Measurements from ENCODE around the gene CHST8. TPM values are rescaled to one million over a fixed set of nuclear protein-coding genes. Genes with fewer than 3 reads are reported as not detected.

CHST8 gene
- total and polyA plus RNA-seq, 5 donors from 2014 or later: 0.27 TPM; not detected in 4

- no peak for ATAC-seq (ENCODE audit: low read depth in 2 of 2)
- peaks cover 0 to 4% (median 1%) of the 10 kb centered on the region in 4 donors for H3K4me1 Mint-ChIP-seq
- no peak overlapping the region for H3K27ac ChIP-seq (ENCODE audit: insufficient read depth, low read length, poor library complexity, severe bottlenecking)
- H3K27me3 ChIP-seq (ENCODE audit: control insufficient read depth, insufficient read depth, low read length): peaks cover 2% of the 10 kb centered on the region
- no peak overlapping the region for H3K4me3 ChIP-seq (ENCODE audit: low read depth, low read length)
- H3K9me3 ChIP-seq (ENCODE audit: control insufficient read depth in 2 of 2, low read length in 2 of 2): no peaks in the 10 kb centered on the region
- H3K36me3 ChIP-seq (ENCODE audit: control insufficient read depth, insufficient read depth, low read length): no peaks in the 10 kb centered on the region
- peaks cover 7% of the 10 kb centered on the region for H3K27me3 Mint-ChIP-seq
- no peaks in the 10 kb centered on the region for H3K36me3 Mint-ChIP-seq
- H3K4me1 ChIP-seq (ENCODE audit: control insufficient read depth, insufficient read depth, low read length, poor library complexity, severe bottlenecking): no peaks in the 10 kb centered on the region
- H3K4me3 Mint-ChIP-seq: no peak overlapping the region
- H3K27ac Mint-ChIP-seq: no peak overlapping the region
- no peaks in the 10 kb centered on the region for H3K9me3 Mint-ChIP-seq
- no peak for DNase-seq
Measured at GRCh38 chr19:33773704-33774624, 152.2 kb downstream of the CHST8 start.

- H3K27ac ChIP-seq (ENCODE audit: insufficient read depth, low read length, poor library complexity, severe bottlenecking): no peak overlapping the region
- Mint-ChIP-seq H3K27me3 (peaks cover 13% of the 10 kb centered on the region), H3K4me3 (peak overlapping the region in 1 of 4 donors; percentile 47), H3K4me1 (peaks cover 0 to 7% (median 1%) of the 10 kb centered on the region in 4 donors), H3K36me3 (no peaks in the 10 kb centered on the region), H3K27ac (no peak overlapping the region), H3K9me3 (no peaks in the 10 kb centered on the region)
- no peaks in the 10 kb centered on the region for H3K9me3 ChIP-seq (ENCODE audit: control insufficient read depth in 2 of 2, low read length in 2 of 2)
- DNase-seq (no peak), ATAC-seq (ENCODE audit: low read depth in 2 of 2) (no peak)
- H3K27me3 ChIP-seq (ENCODE audit: control insufficient read depth, insufficient read depth, low read length): peaks cover 2% of the 10 kb centered on the region
- H3K4me1 ChIP-seq (ENCODE audit: control insufficient read depth, insufficient read depth, low read length, poor library complexity, severe bottlenecking): no peaks in the 10 kb centered on the region
- H3K4me3 ChIP-seq (ENCODE audit: low read depth, low read length): no peak overlapping the region
- H3K36me3 ChIP-seq (ENCODE audit: control insufficient read depth, insufficient read depth, low read length): no peaks in the 10 kb centered on the region
Measured at GRCh38 chr19:33774751-33775150, 153.0 kb downstream of the CHST8 start.

DNA sequence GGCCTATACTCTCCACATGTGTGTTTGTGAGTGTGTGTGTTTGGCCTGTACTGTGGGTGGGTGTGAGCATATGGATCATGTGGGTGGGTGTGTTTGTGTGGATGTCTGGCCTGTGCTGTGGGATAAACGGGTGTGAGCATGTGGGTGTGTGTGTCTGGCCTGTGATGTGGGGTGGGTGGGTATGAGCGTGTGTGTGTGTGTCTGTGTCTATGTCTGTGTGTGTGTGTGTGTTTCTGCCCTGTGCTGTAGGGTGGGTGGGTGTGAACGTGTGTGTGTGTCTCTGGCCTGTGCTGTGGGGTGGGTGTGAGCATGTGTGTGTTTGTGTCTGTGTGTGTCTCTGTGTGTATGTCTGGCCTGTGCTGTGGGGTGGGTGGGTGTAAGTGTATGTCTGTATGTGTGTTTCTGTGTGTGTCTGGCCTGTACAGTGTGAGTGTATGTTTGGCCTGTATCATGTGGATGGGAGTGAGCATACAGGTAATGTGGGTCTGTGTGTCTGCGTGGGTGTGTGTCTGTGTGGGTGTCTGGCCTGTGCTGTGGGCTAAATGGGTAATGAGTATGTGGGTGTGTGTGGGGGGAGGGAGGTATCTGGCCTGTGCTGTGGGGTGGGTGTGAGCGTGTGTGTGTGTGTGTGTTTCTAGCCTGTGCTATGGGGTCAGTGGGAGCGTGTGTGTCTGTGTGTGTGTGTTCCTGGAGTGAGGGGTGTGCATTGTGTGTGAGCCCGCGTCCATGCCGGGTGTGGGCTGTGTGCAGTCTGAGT, 154.2 kb downstream of the CHST8 start:
- Histone ChIP-seq H3K27ac (ENCODE audit: insufficient read depth, low read length, poor library complexity, severe bottlenecking) (no peak overlapping the region), H3K9me3 (ENCODE audit: control insufficient read depth in 2 of 2, low read length in 2 of 2) (no peaks in the 10 kb centered on the region), H3K4me3 (ENCODE audit: low read depth, low read length) (no peak overlapping the region), H3K36me3 (ENCODE audit: control insufficient read depth, insufficient read depth, low read length) (no peaks in the 10 kb centered on the region), H3K27me3 (ENCODE audit: control insufficient read depth, insufficient read depth, low read length) (peaks cover 2% of the 10 kb centered on the region), H3K4me1 (ENCODE audit: control insufficient read depth, insufficient read depth, low read length, poor library complexity, severe bottlenecking) (no peaks in the 10 kb centered on the region)
- no peak for DNase-seq
- Mint-ChIP-seq H3K36me3 (no peaks in the 10 kb centered on the region), H3K4me1 (peaks cover 0 to 7% (median 1%) of the 10 kb centered on the region in 4 donors), H3K27ac (no peak overlapping the region), H3K4me3 (no peak overlapping the region), H3K9me3 (no peaks in the 10 kb centered on the region), H3K27me3 (peaks cover 13% of the 10 kb centered on the region)
- no peak for ATAC-seq (ENCODE audit: low read depth in 2 of 2)

DNA sequence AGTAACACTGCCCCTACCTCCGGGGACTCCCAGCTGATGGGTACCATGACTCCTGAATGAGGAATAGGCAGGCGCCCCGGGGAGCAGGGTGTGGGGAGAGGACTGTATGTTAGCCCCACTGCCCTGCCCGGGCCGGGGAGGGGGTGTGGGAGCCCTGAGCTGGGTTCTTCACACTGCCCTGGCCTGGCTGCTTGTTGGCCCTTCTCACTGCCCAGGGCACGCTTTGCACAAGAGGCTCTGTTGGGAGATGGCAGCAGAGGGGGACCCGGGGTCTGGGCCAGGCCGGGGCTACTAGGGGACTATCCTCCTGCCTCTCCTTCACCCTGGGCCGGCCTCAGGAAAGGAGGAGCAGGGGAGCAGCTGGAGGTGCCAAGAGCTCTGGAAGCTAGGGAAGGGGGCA, 155.6 kb downstream of the CHST8 start:
- Mint-ChIP-seq H3K27ac (no peak overlapping the region), H3K9me3 (peaks cover 0 to 3% (median 0%) of the 10 kb centered on the region in 7 donors), H3K27me3 (peaks cover 13% of the 10 kb centered on the region), H3K4me3 (no peak overlapping the region), H3K36me3 (no peaks in the 10 kb centered on the region), H3K4me1 (peaks cover 0 to 7% (median 1%) of the 10 kb centered on the region in 4 donors)
- no peaks in the 10 kb centered on the region for H3K4me1 ChIP-seq (ENCODE audit: control insufficient read depth, insufficient read depth, low read length, poor library complexity, severe bottlenecking)
- H3K27me3 ChIP-seq (ENCODE audit: control insufficient read depth, insufficient read depth, low read length): peaks cover 2% of the 10 kb centered on the region
- no peak for ATAC-seq (ENCODE audit: low read depth in 2 of 2)
- no peak overlapping the region for H3K4me3 ChIP-seq (ENCODE audit: low read depth, low read length)
- H3K9me3 ChIP-seq (ENCODE audit: control insufficient read depth in 2 of 2, low read length in 2 of 2): no peaks in the 10 kb centered on the region
- H3K36me3 ChIP-seq (ENCODE audit: control insufficient read depth, insufficient read depth, low read length): no peaks in the 10 kb centered on the region
- H3K27ac ChIP-seq (ENCODE audit: insufficient read depth, low read length, poor library complexity, severe bottlenecking): no peak overlapping the region
- no peak for DNase-seq

DNA sequence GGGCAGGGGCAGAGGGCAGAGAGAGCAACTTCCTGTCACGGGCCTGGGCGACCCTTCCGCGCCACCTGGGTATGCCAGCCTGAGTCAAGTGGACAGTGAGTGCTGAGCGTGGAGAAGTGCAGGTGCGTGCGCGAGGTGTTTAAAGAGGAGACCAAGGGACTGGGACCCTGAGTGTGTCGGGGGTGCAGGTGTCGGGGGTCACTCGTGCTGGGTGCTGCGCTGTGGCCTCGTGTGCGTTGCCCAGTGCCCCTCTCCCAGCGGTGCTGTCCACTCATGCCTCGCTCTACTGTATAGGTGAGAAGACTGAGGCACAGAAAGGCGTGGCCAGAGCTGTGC, 156.0 kb downstream of the CHST8 start:
- Mint-ChIP-seq H3K4me1 (peaks cover 0 to 7% (median 1%) of the 10 kb centered on the region in 4 donors), H3K27me3 (peaks cover 13% of the 10 kb centered on the region), H3K36me3 (no peaks in the 10 kb centered on the region), H3K27ac (no peak overlapping the region), H3K4me3 (no peak overlapping the region), H3K9me3 (peaks cover 0 to 3% (median 0%) of the 10 kb centered on the region in 7 donors)
- peaks cover 2% of the 10 kb centered on the region for H3K27me3 ChIP-seq (ENCODE audit: control insufficient read depth, insufficient read depth, low read length)
- no peaks in the 10 kb centered on the region for H3K36me3 ChIP-seq (ENCODE audit: control insufficient read depth, insufficient read depth, low read length)
- no peak overlapping the region for H3K27ac ChIP-seq (ENCODE audit: insufficient read depth, low read length, poor library complexity, severe bottlenecking)
- no peak overlapping the region for H3K4me3 ChIP-seq (ENCODE audit: low read depth, low read length)
- no peak for DNase-seq
- no peaks in the 10 kb centered on the region for H3K4me1 ChIP-seq (ENCODE audit: control insufficient read depth, insufficient read depth, low read length, poor library complexity, severe bottlenecking)
- H3K9me3 ChIP-seq (ENCODE audit: control insufficient read depth in 2 of 2, low read length in 2 of 2): no peaks in the 10 kb centered on the region
- no peak for ATAC-seq (ENCODE audit: low read depth in 2 of 2)

DNA sequence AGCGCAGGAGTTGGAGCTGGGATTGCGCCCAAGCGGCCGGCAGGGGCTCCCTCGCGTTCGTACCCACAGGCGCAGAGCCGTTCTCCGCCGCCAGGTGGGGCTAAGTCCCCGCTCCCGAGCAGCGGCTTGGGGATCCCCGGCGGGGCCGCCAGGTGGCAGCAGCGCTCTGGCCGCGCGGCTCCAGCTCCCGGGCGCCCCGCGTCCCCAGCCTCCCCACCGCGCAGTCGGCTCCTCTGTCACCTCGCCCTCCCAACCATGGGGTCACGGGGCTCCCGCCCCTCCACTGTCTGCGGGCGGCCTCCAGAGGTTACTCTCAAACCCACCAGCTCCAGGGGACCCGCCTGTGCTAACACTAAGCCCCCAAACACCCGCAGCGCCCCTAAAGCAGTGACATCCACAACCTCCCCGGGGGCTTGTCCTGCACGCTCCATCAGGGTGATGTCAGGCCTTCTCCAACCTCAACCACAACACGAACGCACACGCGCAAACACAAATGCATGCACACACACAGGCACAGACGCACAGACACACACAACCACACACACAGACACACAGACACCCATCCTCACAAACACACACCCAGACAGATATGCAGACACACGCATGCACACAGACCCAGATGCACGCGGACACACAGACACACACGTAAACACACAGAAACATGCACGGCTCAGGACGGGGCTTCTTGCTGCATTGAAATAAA, 156.5 kb downstream of the CHST8 start:
- Mint-ChIP-seq H3K27ac (peak overlapping the region in 1 of 3 donors; percentile 52), H3K4me3 (no peak overlapping the region), H3K36me3 (no peaks in the 10 kb centered on the region), H3K27me3 (peaks cover 13% of the 10 kb centered on the region), H3K9me3 (peaks cover 0 to 3% (median 0%) of the 10 kb centered on the region in 7 donors), H3K4me1 (peaks cover 0 to 7% (median 1%) of the 10 kb centered on the region in 4 donors)
- Histone ChIP-seq H3K27me3 (ENCODE audit: control insufficient read depth, insufficient read depth, low read length) (peaks cover 2% of the 10 kb centered on the region), H3K27ac (ENCODE audit: insufficient read depth, low read length, poor library complexity, severe bottlenecking) (no peak overlapping the region), H3K36me3 (ENCODE audit: control insufficient read depth, insufficient read depth, low read length) (no peaks in the 10 kb centered on the region), H3K4me1 (ENCODE audit: control insufficient read depth, insufficient read depth, low read length, poor library complexity, severe bottlenecking) (no peaks in the 10 kb centered on the region), H3K9me3 (ENCODE audit: control insufficient read depth in 2 of 2, low read length in 2 of 2) (no peaks in the 10 kb centered on the region), H3K4me3 (ENCODE audit: low read depth, low read length) (no peak overlapping the region)
- DNase-seq: peak; percentile 62 to 82 (median 75)
- peak; percentile 90 to 93 for ATAC-seq (ENCODE audit: low read depth in 2 of 2)

DNA sequence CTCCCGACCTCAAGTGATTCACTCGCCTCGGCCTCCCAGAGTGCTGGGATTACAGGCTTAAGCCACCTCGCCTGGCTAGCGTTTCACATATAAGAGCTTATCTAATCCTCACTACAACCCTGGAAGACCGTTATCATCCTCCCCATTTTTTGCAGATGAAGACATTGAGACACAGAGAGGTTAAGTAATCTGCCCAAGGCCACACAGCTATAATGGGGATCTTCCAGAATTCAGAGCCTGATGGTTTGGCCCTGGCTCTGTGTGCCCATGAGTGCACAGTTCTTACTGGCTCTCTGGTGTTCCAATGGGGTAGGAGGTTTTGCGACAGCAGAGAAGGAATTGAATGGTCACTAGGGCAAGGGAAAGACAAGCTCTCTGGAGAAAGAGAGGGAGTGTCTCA, 158.1 kb downstream of the CHST8 start:
- Mint-ChIP-seq H3K4me1 (peaks cover 0 to 7% (median 1%) of the 10 kb centered on the region in 4 donors), H3K36me3 (no peaks in the 10 kb centered on the region), H3K27ac (peak overlapping the region in 2 of 3 donors; percentile 64 to 66), H3K27me3 (peaks cover 15% of the 10 kb centered on the region), H3K9me3 (peaks cover 0 to 3% (median 0%) of the 10 kb centered on the region in 7 donors), H3K4me3 (no peak overlapping the region)
- no peak for ATAC-seq (ENCODE audit: low read depth in 2 of 2)
- peaks cover 2% of the 10 kb centered on the region for H3K27me3 ChIP-seq (ENCODE audit: control insufficient read depth, insufficient read depth, low read length)
- H3K36me3 ChIP-seq (ENCODE audit: control insufficient read depth, insufficient read depth, low read length): no peaks in the 10 kb centered on the region
- no peak overlapping the region for H3K27ac ChIP-seq (ENCODE audit: insufficient read depth, low read length, poor library complexity, severe bottlenecking)
- H3K9me3 ChIP-seq (ENCODE audit: control insufficient read depth in 2 of 2, low read length in 2 of 2): no peaks in the 10 kb centered on the region
- DNase-seq: no peak
- no peak overlapping the region for H3K4me3 ChIP-seq (ENCODE audit: low read depth, low read length)
- H3K4me1 ChIP-seq (ENCODE audit: control insufficient read depth, insufficient read depth, low read length, poor library complexity, severe bottlenecking): no peaks in the 10 kb centered on the region

Measured in CD4-positive, CD25-positive, alpha-beta regulatory T cell (primary cell).